Liver (tissue), 3 donors: ENCODE results near the gene CRB1.

Experiments
- JUND ChIP-seq, 2 donors: IDR thresholded peaks; 2 replicates each; pipeline ENCODE4 v1.6.1; 2016; ENCODE audit warnings: antibody characterized with exemption in 2 of 2
- TF ChIP-seq, protein P1 (sequence below): IDR thresholded peaks from 2 replicates; pipeline ENCODE4 v1.6.1; 2016; ENCODE audit warnings: antibody characterized with exemption, mild to moderate bottlenecking
- TF ChIP-seq, protein P2 (sequence below): IDR thresholded peaks from 2 replicates; pipeline ENCODE4 v1.6.1; 2016; ENCODE audit warnings: antibody characterized with exemption
- TF ChIP-seq, protein P3 (sequence below): fragments of 150-350 bp; IDR thresholded peaks from 2 replicates; pipeline ENCODE4 v1.5.1; 2017; ENCODE audit warnings: improper control_type of control experiment, low read depth, low read length; ENCODE audit not compliant: missing input control
- donor health status: healthy.
- donor health status: healthy.

DNA sequence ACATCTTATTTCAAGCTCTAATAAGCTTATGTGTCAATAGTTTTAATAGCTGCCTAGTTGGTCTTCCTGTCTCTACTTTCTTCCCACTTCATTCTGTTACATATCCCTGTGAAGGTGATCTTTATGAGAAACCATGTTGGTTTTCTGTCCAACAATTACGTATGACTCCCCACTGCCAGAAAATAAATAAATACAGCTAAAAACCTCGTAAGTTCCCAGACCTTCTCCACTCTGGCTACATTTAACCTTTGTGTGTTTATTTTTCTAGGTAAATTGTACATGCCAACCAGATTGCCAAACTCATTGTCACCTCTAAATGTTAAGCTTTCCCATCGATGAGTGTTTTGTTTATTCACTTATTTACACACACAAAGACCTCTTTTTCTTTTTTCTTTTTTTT, 147.2 kb downstream of the CRB1 start:
- TF ChIP-seq, protein P1, sequence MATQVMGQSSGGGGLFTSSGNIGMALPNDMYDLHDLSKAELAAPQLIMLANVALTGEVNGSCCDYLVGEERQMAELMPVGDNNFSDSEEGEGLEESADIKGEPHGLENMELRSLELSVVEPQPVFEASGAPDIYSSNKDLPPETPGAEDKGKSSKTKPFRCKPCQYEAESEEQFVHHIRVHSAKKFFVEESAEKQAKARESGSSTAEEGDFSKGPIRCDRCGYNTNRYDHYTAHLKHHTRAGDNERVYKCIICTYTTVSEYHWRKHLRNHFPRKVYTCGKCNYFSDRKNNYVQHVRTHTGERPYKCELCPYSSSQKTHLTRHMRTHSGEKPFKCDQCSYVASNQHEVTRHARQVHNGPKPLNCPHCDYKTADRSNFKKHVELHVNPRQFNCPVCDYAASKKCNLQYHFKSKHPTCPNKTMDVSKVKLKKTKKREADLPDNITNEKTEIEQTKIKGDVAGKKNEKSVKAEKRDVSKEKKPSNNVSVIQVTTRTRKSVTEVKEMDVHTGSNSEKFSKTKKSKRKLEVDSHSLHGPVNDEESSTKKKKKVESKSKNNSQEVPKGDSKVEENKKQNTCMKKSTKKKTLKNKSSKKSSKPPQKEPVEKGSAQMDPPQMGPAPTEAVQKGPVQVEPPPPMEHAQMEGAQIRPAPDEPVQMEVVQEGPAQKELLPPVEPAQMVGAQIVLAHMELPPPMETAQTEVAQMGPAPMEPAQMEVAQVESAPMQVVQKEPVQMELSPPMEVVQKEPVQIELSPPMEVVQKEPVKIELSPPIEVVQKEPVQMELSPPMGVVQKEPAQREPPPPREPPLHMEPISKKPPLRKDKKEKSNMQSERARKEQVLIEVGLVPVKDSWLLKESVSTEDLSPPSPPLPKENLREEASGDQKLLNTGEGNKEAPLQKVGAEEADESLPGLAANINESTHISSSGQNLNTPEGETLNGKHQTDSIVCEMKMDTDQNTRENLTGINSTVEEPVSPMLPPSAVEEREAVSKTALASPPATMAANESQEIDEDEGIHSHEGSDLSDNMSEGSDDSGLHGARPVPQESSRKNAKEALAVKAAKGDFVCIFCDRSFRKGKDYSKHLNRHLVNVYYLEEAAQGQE, result no peak
- TF ChIP-seq, protein P2, sequence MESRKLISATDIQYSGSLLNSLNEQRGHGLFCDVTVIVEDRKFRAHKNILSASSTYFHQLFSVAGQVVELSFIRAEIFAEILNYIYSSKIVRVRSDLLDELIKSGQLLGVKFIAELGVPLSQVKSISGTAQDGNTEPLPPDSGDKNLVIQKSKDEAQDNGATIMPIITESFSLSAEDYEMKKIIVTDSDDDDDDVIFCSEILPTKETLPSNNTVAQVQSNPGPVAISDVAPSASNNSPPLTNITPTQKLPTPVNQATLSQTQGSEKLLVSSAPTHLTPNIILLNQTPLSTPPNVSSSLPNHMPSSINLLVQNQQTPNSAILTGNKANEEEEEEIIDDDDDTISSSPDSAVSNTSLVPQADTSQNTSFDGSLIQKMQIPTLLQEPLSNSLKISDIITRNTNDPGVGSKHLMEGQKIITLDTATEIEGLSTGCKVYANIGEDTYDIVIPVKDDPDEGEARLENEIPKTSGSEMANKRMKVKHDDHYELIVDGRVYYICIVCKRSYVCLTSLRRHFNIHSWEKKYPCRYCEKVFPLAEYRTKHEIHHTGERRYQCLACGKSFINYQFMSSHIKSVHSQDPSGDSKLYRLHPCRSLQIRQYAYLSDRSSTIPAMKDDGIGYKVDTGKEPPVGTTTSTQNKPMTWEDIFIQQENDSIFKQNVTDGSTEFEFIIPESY, result no peak
- TF ChIP-seq, protein P3, sequence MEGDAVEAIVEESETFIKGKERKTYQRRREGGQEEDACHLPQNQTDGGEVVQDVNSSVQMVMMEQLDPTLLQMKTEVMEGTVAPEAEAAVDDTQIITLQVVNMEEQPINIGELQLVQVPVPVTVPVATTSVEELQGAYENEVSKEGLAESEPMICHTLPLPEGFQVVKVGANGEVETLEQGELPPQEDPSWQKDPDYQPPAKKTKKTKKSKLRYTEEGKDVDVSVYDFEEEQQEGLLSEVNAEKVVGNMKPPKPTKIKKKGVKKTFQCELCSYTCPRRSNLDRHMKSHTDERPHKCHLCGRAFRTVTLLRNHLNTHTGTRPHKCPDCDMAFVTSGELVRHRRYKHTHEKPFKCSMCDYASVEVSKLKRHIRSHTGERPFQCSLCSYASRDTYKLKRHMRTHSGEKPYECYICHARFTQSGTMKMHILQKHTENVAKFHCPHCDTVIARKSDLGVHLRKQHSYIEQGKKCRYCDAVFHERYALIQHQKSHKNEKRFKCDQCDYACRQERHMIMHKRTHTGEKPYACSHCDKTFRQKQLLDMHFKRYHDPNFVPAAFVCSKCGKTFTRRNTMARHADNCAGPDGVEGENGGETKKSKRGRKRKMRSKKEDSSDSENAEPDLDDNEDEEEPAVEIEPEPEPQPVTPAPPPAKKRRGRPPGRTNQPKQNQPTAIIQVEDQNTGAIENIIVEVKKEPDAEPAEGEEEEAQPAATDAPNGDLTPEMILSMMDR, result no peak
- no peak for TF ChIP-seq JUND (IDR thresholded peaks at IDR 0.05)
